ENCODE measurements around the gene HABP2.

Gene HABP2

GRCh38 chr10:113524120-113524519 is 28.7 kb upstream of the HABP2 start:
- H3K4me3 ChIP-seq (ENCODE audit: control insufficient read depth, low read depth, low read length), result no peak overlapping the region
- TF ChIP-seq CTCF (IDR thresholded peaks at IDR 0.05; ENCODE audit: control insufficient read depth, insufficient read depth, low read depth, low read length, missing control alignments), result no peak
- no peak for DNase-seq (ENCODE audit: low read depth)

- no peak overlapping the region for H3K4me3 ChIP-seq (ENCODE audit: control insufficient read depth, low read depth, low read length)
- DNase-seq (ENCODE audit: low read depth), result no peak
- no peak for TF ChIP-seq CTCF (IDR thresholded peaks at IDR 0.05; ENCODE audit: control insufficient read depth, insufficient read depth, low read depth, low read length, missing control alignments)
Observed at GRCh38 chr10:113524539-113525490, 28.0 kb upstream of the HABP2 start.

- no peak overlapping the region for H3K4me3 ChIP-seq (ENCODE audit: control insufficient read depth, low read depth, low read length)
- no peak for DNase-seq (ENCODE audit: low read depth)
- TF ChIP-seq CTCF (IDR thresholded peaks at IDR 0.05; ENCODE audit: control insufficient read depth, insufficient read depth, low read depth, low read length, missing control alignments), result no peak
Observed at GRCh38 chr10:113525713-113526112, 27.1 kb upstream of the HABP2 start.

GRCh38 chr10:113527211-113527906 is 25.5 kb upstream of the HABP2 start:
- no peak for TF ChIP-seq CTCF (IDR thresholded peaks at IDR 0.05; ENCODE audit: control insufficient read depth, insufficient read depth, low read depth, low read length, missing control alignments)
- DNase-seq (ENCODE audit: low read depth), result no peak

GRCh38 chr10:113528876-113529275 is 24.0 kb upstream of the HABP2 start:
- H3K4me3 ChIP-seq (ENCODE audit: control insufficient read depth, low read depth, low read length), result no peak overlapping the region
- no peak for TF ChIP-seq CTCF (IDR thresholded peaks at IDR 0.05; ENCODE audit: control insufficient read depth, insufficient read depth, low read depth, low read length, missing control alignments)
- DNase-seq (ENCODE audit: low read depth), result no peak

More at GRCh38 chr10:113527211-113527906, 25.5 kb upstream of the HABP2 start:
- no peak overlapping the region for H3K4me3 ChIP-seq (ENCODE audit: control insufficient read depth, low read depth, low read length)

- TF ChIP-seq CTCF (IDR thresholded peaks at IDR 0.05; ENCODE audit: control insufficient read depth, insufficient read depth, low read depth, low read length, missing control alignments), result no peak
- no peak overlapping the region for H3K4me3 ChIP-seq (ENCODE audit: control insufficient read depth, low read depth, low read length)
- DNase-seq (ENCODE audit: low read depth), result no peak
Observed at GRCh38 chr10:113529575-113529974, 23.3 kb upstream of the HABP2 start.
